LNCaP clone FGC (cell line): ENCODE results near the gene DOK1.

ENCODE experiments used
- DNase-seq: peaks from one replicate; pipeline ENCODE4 v3.0.0-alpha.2; 2011; ENCODE audit warnings: low read depth
- H3K4me3 ChIP-seq: 2 replicates; pipeline ENCODE4 v1.5.1; 2011; ENCODE audit warnings: mild to moderate bottlenecking, low read depth, low read length, control low read depth
- CTCF ChIP-seq: IDR thresholded peaks from 2 replicates; pipeline ENCODE4 v1.5.1; 2012; ENCODE audit warnings: mild to moderate bottlenecking; ENCODE audit not compliant: control insufficient read depth, insufficient read depth; ENCODE audit errors: extremely low read depth

Gene DOK1

GRCh38 chr2:74533464-74533863 lies 21.1 kb upstream of the DOK1 start:
- no peak overlapping the region for H3K4me3 ChIP-seq
- no peak for DNase-seq
- TF ChIP-seq CTCF = no peak

- no peak for DNase-seq
- no peak overlapping the region for H3K4me3 ChIP-seq
- TF ChIP-seq CTCF = no peak
These were observed 20.1 kb upstream of the DOK1 start for GRCh38 chr2:74534411-74534810.

- H3K4me3 ChIP-seq = no peak overlapping the region
- DNase-seq = no peak
- TF ChIP-seq CTCF = no peak
These were observed 19.0 kb upstream of the DOK1 start for GRCh38 chr2:74535440-74535965.

GRCh38 chr2:74536166-74536950 lies 18.2 kb upstream of the DOK1 start:
- H3K4me3 ChIP-seq = no peak overlapping the region
- no peak for TF ChIP-seq CTCF
- no peak for DNase-seq

- no peak overlapping the region for H3K4me3 ChIP-seq
- TF ChIP-seq CTCF = no peak
- no peak for DNase-seq
These were observed 17.4 kb upstream of the DOK1 start for GRCh38 chr2:74537140-74537539.

- no peak for DNase-seq
- no peak for TF ChIP-seq CTCF
- no peak overlapping the region for H3K4me3 ChIP-seq
These were observed 15.6 kb upstream of the DOK1 start for GRCh38 chr2:74538881-74539339.
